Transverse colon (tissue), 4 donors: ENCODE results near the gene ASH1L. TPM values are rescaled to one million over a fixed set of nuclear protein-coding genes. Genes with fewer than 3 reads are reported as not detected.
A peak's percentile ranks its signal among the peaks of the same experiment; 100 is the strongest.
"Not testable (repeated sequence)": the region's sequence is repeated elsewhere in the genome, so short reads cannot be mapped to it uniquely, and the experiment has no call there.

Experiments used
- DNase-seq: peaks from one replicate; pipeline ENCODE4 v3.0.0-alpha.2; 2019
- H3K27ac ChIP-seq, 4 donors: fragments of 200-600 bp; sonication (generic); 2 replicates each; pipeline ENCODE4 v1.5.1; 2016 to 2018; ENCODE audit warnings: inconsistent platforms in 4 of 4
- H3K27me3 ChIP-seq: fragments of 200-600 bp; sonication (generic); 2 replicates; pipeline ENCODE4 v1.5.1; 2017; ENCODE audit warnings: inconsistent platforms
- H3K36me3 ChIP-seq, 4 donors: fragments of 200-600 bp; sonication (generic); 2 replicates each; pipeline ENCODE4 v1.5.1; 2017 to 2019; ENCODE audit warnings: inconsistent platforms in 4 of 4
- H3K4me1 ChIP-seq, 4 donors: fragments of 200-600 bp; sonication (generic); 2 replicates each; pipeline ENCODE4 v1.5.1; 2017 to 2020; ENCODE audit warnings: inconsistent platforms in 4 of 4
- H3K4me3 ChIP-seq, 4 donors: fragments of 200-600 bp; sonication (generic); 1 replicate in 1 of 4; 2 replicates in 3 of 4; pipeline versions ENCODE4 v1.5.1 to v1.6.1; 2017 to 2019; ENCODE audit warnings: inconsistent platforms in 4 of 4
- H3K9me3 ChIP-seq, 2 donors: fragments of 200-600 bp; sonication (generic); 2 replicates each; pipeline ENCODE4 v1.5.1; 2017 to 2019; ENCODE audit warnings: inconsistent platforms in 2 of 2
- CTCF ChIP-seq, 5 experiments: fragments of 200-600 bp in 3 of 5; fragments of 450-650 bp in 2 of 5; sonication (generic) in 3 of 5; IDR thresholded peaks; 1 replicate in 2 of 5; 2 replicates in 3 of 5; pipeline ENCODE4 v1.5.1; 2016 to 2017; ENCODE audit warnings: antibody characterized with exemption in 5 of 5, inconsistent platforms in 3 of 5, mild to moderate bottlenecking in 2 of 5, moderate library complexity in 1 of 5
- EP300 ChIP-seq: sonication (generic); formaldehyde crosslinking; IDR thresholded peaks from one replicate; pipeline ENCODE4 v1.6.1; 2017; ENCODE audit warnings: antibody characterized with exemption, low read depth
- POLR2A ChIP-seq: fragments of 450-650 bp; IDR thresholded peaks from one replicate; pipeline ENCODE4 v1.6.1; 2016; ENCODE audit warnings: antibody characterized with exemption, mild to moderate bottlenecking, moderate library complexity
- POLR2AphosphoS5 ChIP-seq, 3 donors: sonication (generic); formaldehyde crosslinking; IDR thresholded peaks; one replicate each; pipeline ENCODE4 v1.6.1; 2016; ENCODE audit warnings: antibody characterized with exemption in 3 of 3
- WGBS, 2 donors: methylation state at CpG; one replicate each; pipeline ENCODE4 v1.1.5; 2018; ENCODE audit warnings: low coverage in 1 of 2; 5-methylcytosine and 5-hydroxymethylcytosine counted together
- in situ Hi-C, 4 donors: fragments of 200-750 bp; cut with MboI; loops; one replicate each; pipeline versions ENCODE4 v1.15.0 to v1.15.1; 2017; ENCODE audit warnings: low sequenced_read_pairs in 3 of 4, low pct_ligation_motif_present in 1 of 4, low pct_unique_long_range_greater_than_20kb in 1 of 4
- intact Hi-C: fragments of 100-400 bp; cut with DNase I; formaldehyde crosslinking; loops from one replicate; pipeline ENCODE4 v1.15.1; 2023; ENCODE audit warnings: low total_unique reads
- total RNA-seq, 4 donors: library from RNA; depleted of rRNA; stranded (reverse); fragments of >200 nt; gene quantifications; one replicate each; pipeline ENCODE4 v1.1.0, GENCODE V29; 2016

ASH1L gene
- total RNA-seq, 4 donors from 2014 or later = 47.4 to 206 (median 89.1) TPM

GRCh38 chr1:155487541-155487940 is 75.1 kb downstream of the ASH1L start:
- 99 to 100% methylated on average over 2 to 4 of the region's 4 CpGs for WGBS, 2 donors
- H3K27ac ChIP-seq = peak overlapping the region in 2 of 4 donors; percentile 33 to 51
- in situ Hi-C loops = no loop called here

GRCh38 chr1:155486952-155487351 is 75.7 kb downstream of the ASH1L start:
- H3K36me3 ChIP-seq, H3K4me3 ChIP-seq, H3K27me3 ChIP-seq, in situ Hi-C loops, intact Hi-C loops, H3K9me3 ChIP-seq: not testable (repeated sequence)
- WGBS, 2 donors = 47 to 53% methylated on average over 2 to 6 of the region's 6 CpGs
- Histone ChIP-seq H3K27ac (peak overlapping the region in 2 of 4 donors; percentile 38 to 51), H3K4me1 (peaks cover 0 to 24% (median 5%) of the 10 kb centered on the region in 4 donors)
- peak; percentile 22 for DNase-seq

More at GRCh38 chr1:155487541-155487940, 75.1 kb downstream of the ASH1L start:
- intact Hi-C loops = no loop called here
- Histone ChIP-seq H3K27me3 (no peaks in the 10 kb centered on the region), H3K36me3 (no peaks in the 10 kb centered on the region), H3K4me1 (peaks cover 0 to 21% (median 5%) of the 10 kb centered on the region in 4 donors), H3K9me3 (no peaks in the 10 kb centered on the region), H3K4me3 (no peak overlapping the region)
- TF ChIP-seq POLR2AphosphoS5 (IDR thresholded peaks at IDR 0.05) (no peak), CTCF (IDR thresholded peaks at IDR 0.05) (no peak), POLR2A (no peak), EP300 (no peak)
- no peak for DNase-seq

- Histone ChIP-seq H3K27me3 (no peaks in the 10 kb centered on the region), H3K9me3 (no peaks in the 10 kb centered on the region), H3K27ac (no peak overlapping the region), H3K4me3 (no peak overlapping the region), H3K36me3 (peaks cover 0 to 15% (median 5%) of the 10 kb centered on the region in 4 donors), H3K4me1 (peaks cover 0 to 25% (median 5%) of the 10 kb centered on the region in 4 donors)
- no peak for TF ChIP-seq CTCF (IDR thresholded peaks at IDR 0.05)
- no peak for TF ChIP-seq POLR2A
- TF ChIP-seq EP300 = no peak
- TF ChIP-seq POLR2AphosphoS5 (IDR thresholded peaks at IDR 0.05) = no peak
- intact Hi-C loops = no loop called here
- in situ Hi-C loops = no loop called here
- no peak for DNase-seq
These were observed 76.7 kb downstream of the ASH1L start for GRCh38 chr1:155485945-155486344.

- intact Hi-C loops = no loop called here
- TF ChIP-seq POLR2A = no peak
- TF ChIP-seq POLR2AphosphoS5 (IDR thresholded peaks at IDR 0.05) = no peak
- TF ChIP-seq CTCF (IDR thresholded peaks at IDR 0.05) = no peak
- no peak for TF ChIP-seq EP300
- in situ Hi-C loops = no loop called here
- H3K9me3 ChIP-seq = no peaks in the 10 kb centered on the region
- peaks cover 0 to 25% (median 5%) of the 10 kb centered on the region in 4 donors for H3K4me1 ChIP-seq
- peaks cover 0 to 22% (median 8%) of the 10 kb centered on the region in 4 donors for H3K36me3 ChIP-seq
- DNase-seq = no peak
- H3K4me3 ChIP-seq = no peak overlapping the region
- H3K27me3 ChIP-seq = no peaks in the 10 kb centered on the region
- 96% methylated on average over 4 of the region's 4 CpGs for WGBS, 2 donors
- H3K27ac ChIP-seq = no peak overlapping the region
These were observed 77.4 kb downstream of the ASH1L start for GRCh38 chr1:155485222-155485621.

- Histone ChIP-seq H3K4me1 (peaks cover 0 to 17% (median 2%) of the 10 kb centered on the region in 4 donors), H3K36me3 (peaks cover 0 to 31% (median 10%) of the 10 kb centered on the region in 4 donors), H3K4me3 (no peak overlapping the region), H3K27ac (no peak overlapping the region), H3K27me3 (no peaks in the 10 kb centered on the region), H3K9me3 (no peaks in the 10 kb centered on the region)
- intact Hi-C loops = no loop called here
- DNase-seq = no peak
- 73 to 93% methylated on average over 1 to 2 of the region's 2 CpGs for WGBS, 2 donors
- in situ Hi-C loops = no loop called here
- TF ChIP-seq POLR2A (no peak), CTCF (IDR thresholded peaks at IDR 0.05) (no peak), EP300 (no peak), POLR2AphosphoS5 (IDR thresholded peaks at IDR 0.05) (no peak)
These were observed 80.8 kb downstream of the ASH1L start for GRCh38 chr1:155481741-155482241.
